HG03457 (cell line): Measurements from ENCODE around the gene CNIH4.
"Not testable (repeated sequence)": the region's sequence is repeated elsewhere in the genome, so short reads cannot be mapped to it uniquely, and the experiment has no call there.

Experiments
- ATAC-seq: cut with Tn5 transposase; IDR thresholded peaks from one replicate; pipeline ENCODE4 v1.9.1; 2021; ENCODE audit warnings: moderate number of reproducible peaks; ENCODE audit not compliant: unreplicated experiment

The CNIH4 gene

GRCh38 chr1:224348137-224348536 is 8.5 kb upstream of the CNIH4 start:
- no peak for ATAC-seq

GRCh38 chr1:224349716-224350115 is 7.0 kb upstream of the CNIH4 start:
- ATAC-seq: not testable (repeated sequence)

GRCh38 chr1:224352436-224353085 is 4.1 kb upstream of the CNIH4 start:
- ATAC-seq: not testable (repeated sequence)

GRCh38 chr1:224353975-224354925 is 2.4 kb upstream of the CNIH4 start:
- no peak for ATAC-seq

GRCh38 chr1:224357626-224358124 is 996 bp downstream of the CNIH4 start:
- ATAC-seq: no peak

- ATAC-seq: no peak
These were observed 1.6 kb downstream of the CNIH4 start for GRCh38 chr1:224358237-224358636.

GRCh38 chr1:224359207-224359606 is 2.5 kb downstream of the CNIH4 start:
- ATAC-seq: no peak

GRCh38 chr1:224368409-224368808 is 11.7 kb downstream of the CNIH4 start:
- ATAC-seq: peak; percentile 68

GRCh38 chr1:224373008-224373590 is 16.4 kb downstream of the CNIH4 start:
- ATAC-seq: no peak

- no peak for ATAC-seq
These were observed 18.4 kb downstream of the CNIH4 start for GRCh38 chr1:224375059-224375458.

- ATAC-seq: peak; percentile 43
These were observed 21.0 kb downstream of the CNIH4 start for GRCh38 chr1:224377676-224378006.

GRCh38 chr1:224378855-224379631 is 22.4 kb downstream of the CNIH4 start:
- no peak for ATAC-seq

- ATAC-seq: no peak
These were observed 23.3 kb downstream of the CNIH4 start for GRCh38 chr1:224380003-224380402.

- ATAC-seq: no peak
These were observed 25.3 kb downstream of the CNIH4 start for GRCh38 chr1:224381880-224382548.

- no peak for ATAC-seq
These were observed 26.5 kb downstream of the CNIH4 start for GRCh38 chr1:224383218-224383617.

- no peak for ATAC-seq
These were observed 30.7 kb downstream of the CNIH4 start for GRCh38 chr1:224387302-224387912.

GRCh38 chr1:224387943-224388342 is 31.3 kb downstream of the CNIH4 start:
- ATAC-seq: no peak

GRCh38 chr1:224390517-224390916 is 33.8 kb downstream of the CNIH4 start:
- no peak for ATAC-seq

- no peak for ATAC-seq
These were observed 36.0 kb downstream of the CNIH4 start for GRCh38 chr1:224392411-224393249.
